GM18499 (cell line): Measurements from ENCODE around the gene AREL1.

ENCODE experiments used
- ATAC-seq: cut with Tn5 transposase; IDR thresholded peaks from one replicate; pipeline ENCODE4 v1.9.1; 2021; ENCODE audit warnings: moderate number of reproducible peaks; ENCODE audit not compliant: insufficient read depth, unreplicated experiment

Gene AREL1

DNA sequence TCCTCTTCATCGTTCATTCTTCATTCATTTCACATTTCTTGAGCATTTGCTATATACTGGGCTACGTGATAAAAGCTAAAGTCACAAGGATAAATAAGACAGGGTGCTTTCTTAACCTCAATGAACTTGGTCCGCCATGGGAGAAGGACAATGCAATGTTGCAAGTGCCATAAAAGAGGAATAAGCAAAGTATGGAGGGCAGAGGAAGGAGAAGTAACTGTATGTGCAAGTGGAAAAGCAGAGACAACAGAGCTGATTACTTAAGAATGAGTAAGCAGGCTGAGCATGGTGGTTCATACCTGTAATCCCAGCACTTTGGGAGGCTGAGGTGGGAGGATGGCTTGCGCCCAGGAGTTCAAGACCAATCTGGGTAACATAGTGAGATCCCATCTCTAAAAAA is 14.4 kb downstream of the AREL1 start:
- no peak for ATAC-seq

DNA sequence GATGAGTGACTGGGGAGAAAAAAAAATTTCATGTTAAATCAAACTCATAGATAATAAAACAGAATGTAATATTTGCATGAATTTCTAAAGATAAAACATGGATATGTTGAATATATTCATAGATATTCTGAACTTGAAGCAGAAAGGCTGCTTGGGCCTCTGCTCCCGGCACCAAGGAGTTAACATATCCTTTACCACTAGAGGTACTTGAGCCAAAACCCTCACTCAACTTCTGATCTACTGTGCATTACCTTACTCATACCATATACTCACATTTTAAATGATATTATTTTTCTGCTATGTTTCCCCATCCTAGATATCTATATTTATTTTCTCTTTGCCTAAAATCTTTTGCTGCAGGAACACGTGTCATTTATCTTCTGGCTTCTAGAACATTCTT is 14.9 kb downstream of the AREL1 start:
- no peak for ATAC-seq

DNA sequence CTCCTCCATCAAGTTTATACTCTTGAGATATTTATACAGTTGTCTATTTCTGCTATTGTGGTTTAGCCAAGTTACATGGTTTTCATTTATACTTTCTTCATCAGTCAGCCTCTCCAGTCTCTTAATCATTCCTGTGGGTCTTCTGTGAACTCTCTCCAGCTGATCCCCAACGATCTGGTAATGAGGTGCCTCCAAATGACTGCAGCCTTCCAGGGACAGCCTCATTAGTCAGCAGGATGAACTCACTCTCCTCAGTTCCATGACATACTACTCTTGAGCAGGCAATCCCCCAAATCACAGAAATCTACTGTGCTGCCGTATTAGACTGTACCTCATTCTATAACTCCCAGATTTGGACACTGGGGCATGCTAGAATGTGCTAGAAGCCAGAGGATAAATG is 15.3 kb downstream of the AREL1 start:
- no peak for ATAC-seq

DNA sequence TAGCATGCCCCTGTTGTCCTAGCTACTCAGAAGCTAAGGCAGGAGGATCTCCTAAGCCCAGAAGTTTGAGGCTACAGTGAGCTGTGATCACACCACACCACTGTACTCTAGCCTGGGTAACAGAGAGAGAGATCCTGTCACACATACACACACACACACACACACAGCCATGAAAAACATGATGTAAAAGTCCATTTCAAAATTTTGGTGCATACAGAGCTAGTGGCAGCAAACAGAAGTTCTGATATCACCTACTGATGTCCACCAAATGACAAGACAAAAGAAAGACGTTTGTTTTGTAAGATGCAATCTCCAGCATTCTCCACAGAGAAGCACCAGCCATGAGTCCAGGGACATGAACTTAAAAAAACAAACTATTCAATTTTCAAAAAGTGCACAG is 15.9 kb downstream of the AREL1 start:
- ATAC-seq: no peak

DNA sequence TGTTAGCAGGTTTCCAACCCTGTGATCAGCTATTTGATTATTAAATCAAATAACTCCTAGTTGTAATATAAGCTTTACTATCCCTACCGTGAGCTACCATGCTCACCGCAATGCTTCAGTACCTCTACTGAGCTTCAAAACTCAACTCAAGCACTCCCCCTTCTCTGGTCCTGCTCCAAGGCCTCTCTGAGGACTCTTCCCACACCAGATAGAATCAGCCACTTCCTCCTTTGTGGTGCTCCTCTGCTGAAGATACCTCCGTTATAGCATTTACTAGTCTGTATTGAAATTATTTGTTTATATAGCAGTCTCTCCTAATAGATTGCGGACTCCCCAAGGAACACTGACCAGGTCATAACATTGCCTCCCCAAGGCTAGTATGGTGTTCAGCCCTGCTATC is 17.5 kb downstream of the AREL1 start:
- no peak for ATAC-seq

DNA sequence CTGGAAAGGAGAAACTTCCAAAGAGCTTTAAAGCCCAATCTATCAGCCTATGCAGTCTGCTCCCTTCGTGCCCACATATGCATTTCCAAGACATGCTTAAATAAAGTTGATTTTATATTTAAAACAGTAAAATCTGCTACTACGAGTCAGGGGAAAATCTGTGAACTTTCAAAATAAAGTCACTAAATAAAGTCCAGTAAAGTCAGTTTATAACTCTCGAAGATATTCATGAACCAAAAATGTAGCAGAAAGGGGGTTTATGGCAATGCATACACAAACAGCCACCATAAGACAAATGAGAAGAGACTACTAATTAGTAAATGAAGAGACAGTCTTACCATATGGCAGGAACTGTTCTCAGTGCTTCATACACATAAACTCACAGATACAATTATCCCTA is 19.7 kb downstream of the AREL1 start:
- no peak for ATAC-seq

DNA sequence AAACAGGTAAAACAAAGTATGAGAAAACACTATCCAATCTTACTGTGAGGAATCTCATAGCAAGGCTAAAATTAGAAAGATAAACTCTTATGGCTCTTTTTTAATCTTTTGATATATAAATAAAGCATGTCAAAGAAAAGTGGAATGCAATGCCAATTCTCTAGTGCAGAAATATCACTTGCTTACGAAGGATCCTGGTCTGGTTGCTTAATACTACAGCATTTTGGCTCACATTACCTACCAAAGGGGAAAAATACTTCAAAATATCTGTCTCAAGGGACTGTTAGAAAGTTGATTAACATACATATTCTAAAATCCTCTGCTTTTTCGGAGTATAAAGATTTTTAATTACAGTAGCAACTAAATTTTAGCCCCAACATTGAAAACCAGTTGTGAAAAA is 21.4 kb downstream of the AREL1 start:
- ATAC-seq: no peak

DNA sequence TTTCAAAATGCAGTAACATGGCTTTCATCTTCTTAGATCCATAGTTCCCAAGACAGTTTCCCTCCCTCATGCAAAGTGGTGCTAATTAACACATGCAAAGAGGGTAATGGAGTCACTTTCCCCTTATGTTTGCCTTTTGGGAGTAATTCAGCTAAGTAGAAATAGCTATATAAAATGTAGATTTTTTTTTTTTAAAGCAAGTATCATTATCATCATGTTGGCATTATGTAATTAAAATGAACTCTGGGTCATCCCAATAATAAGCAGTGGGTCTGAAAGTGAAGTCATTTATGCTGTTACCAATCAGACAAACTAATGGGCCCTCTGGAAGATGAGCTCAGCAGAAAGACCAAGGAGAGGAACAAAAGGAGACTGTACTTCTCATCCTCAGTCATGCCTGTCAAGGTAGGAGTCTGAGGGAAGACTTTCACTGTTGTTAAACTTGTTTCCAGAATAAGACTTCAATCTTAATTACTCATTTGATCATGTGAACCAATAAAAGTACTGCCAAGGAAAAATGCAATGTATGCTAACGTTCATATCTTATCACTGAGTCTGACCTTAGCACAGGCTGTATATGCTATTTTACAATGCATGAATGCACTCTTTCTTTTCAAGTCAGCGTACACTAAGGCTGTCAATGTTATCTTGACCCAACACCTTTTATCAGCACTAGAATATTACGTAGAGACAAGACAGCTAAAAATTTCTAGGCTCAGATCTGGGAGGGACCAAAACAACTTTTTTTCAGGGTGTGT is 26.8 kb downstream of the AREL1 start:
- no peak for ATAC-seq

DNA sequence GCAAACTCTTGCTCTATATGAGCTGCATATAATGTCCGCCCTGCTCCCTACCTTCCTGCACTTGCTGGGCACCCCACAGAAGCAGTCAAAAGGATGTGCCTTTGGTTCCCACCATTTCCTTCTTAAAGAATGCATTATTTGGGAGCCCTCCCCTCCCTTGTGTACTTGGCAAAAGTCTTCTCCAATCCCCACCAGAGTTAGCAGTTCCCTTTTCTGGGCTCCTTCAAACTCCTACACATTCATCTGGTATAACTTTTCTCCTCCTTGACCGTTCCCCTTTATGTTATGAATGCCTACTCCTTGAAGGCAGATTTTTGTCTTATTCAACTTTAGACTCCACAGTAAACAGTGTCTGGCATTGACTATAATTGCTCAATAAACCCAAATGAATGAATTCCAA is 27.8 kb downstream of the AREL1 start:
- ATAC-seq: no peak

DNA sequence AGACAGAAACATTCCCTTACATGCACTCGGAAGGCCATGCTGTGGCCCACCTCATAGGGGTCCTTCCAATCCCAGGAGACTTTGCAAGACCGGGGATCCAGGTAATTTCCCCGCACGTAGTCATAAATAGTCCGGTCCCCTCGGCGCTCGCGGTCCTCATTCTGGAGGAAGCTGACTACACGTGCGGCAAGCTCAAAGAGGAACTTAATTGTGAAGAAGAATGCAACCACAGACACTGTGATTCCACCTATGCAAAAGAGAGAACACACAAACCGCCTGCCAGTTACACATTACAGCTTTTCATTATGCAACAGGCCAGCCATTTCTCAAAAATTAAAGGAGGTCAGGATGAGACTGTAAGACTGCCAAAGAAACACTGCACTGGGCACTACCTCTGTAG is 28.4 kb downstream of the AREL1 start:
- no peak for ATAC-seq

DNA sequence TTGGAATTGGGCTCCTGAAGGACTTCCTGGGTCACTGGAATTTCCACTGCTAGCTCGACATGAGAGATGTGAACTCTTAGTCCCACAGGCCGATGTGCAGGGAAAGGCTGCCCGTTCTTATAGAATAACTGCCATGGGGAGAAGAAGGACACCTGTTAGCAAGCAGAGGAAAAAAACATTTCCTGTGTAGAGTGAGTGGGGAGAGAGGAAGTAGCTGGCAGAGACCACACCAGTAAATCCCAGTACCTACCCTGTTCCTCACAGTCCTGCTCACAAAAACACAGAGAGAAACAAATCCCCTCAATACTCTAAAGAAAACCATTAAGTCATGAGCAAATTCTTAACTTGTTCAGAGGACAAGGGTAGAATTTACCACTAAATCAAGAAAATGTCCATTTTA is 29.5 kb downstream of the AREL1 start:
- no peak for ATAC-seq

DNA sequence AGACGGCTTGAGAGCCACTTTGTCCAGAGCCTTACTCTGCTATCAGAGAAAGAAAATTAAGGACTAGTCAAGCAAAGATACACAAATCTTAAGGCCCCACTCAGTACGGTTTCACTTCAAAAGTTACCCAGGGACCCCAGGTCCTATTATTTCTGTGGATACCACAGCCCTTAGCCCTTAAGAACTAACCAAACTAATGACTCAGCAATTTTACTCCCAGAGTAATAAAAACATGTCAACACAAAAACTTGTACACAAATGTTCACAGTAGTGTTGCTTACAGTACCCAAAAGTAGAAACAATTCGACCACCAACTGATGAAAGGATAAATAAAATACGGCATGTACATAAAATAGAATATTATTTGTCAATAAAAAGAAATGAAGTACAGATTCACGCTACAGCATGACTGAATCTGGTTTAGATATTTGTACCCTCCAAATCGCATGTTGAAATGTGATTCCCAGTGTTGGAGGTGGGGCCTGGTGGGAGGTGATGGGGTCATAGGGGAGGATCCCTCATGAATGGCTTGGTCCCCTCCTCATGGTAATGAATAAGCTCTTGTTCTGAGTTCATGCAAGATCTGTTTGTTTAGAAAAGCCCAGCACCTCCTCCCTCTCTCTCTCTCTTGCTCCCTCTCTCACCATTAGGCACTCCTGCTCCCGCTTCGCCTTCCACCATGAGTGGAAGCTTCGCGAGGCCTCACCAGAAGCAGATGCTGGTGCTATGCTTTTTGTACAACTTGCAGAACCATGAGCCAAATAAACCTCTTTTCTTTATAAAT is 30.5 kb downstream of the AREL1 start:
- ATAC-seq: no peak

DNA sequence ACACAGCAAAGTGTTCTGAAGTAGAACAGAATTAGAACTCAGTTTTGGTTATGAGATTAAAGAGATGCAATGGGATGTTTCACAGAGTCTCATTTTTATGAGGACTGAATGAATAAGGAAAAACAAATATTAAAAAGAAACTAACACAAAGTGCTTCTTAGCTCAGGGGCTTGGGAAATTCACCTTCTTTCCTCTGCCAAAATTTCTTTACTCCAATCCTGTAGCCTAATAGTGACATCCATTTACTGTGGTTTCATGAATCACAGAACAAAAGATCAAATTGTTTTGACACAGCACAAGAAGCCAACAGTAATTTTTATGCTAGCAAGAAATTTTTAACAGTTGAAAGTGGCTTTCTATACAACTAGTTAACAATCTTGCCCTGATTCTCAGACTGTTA is 37.7 kb downstream of the AREL1 start:
- ATAC-seq: no peak

DNA sequence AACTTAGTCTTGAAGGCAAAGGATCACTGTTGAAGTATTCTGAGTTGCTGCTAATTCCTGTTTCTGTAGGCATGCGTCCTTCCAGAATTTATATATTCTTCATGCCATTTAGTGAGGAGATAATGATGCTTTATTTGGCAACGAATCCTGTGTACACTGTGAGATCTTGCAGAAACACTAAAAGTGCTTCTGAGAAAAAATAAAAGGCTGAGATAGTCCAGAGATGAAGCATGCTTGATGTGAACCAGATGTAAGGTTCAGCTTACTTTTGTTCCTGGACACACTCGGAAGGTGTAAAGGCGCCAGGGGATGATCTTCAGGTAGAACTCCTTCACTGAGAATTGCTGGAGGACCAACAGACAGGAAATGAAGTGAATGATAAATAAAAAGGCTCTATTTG is 39.1 kb downstream of the AREL1 start:
- ATAC-seq: no peak

DNA sequence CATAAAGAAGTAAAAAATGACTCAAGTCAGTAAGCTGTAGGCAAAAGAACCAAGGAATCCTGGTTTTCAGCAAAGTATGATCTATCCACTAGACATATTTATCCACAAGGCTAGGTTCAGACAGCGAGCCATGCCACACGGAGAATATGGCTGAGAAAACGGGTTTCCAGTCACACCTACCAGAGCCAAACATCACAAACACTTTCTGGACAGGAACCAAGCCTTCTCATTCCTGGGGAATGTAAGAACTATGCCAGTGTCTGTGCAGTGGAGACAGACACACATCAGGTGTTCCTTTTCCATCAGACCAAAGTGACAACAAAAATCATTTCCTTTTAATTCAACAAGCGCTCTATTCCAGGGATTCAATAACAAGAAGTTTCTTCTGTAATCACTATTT is 41.1 kb downstream of the AREL1 start:
- ATAC-seq: no peak

DNA sequence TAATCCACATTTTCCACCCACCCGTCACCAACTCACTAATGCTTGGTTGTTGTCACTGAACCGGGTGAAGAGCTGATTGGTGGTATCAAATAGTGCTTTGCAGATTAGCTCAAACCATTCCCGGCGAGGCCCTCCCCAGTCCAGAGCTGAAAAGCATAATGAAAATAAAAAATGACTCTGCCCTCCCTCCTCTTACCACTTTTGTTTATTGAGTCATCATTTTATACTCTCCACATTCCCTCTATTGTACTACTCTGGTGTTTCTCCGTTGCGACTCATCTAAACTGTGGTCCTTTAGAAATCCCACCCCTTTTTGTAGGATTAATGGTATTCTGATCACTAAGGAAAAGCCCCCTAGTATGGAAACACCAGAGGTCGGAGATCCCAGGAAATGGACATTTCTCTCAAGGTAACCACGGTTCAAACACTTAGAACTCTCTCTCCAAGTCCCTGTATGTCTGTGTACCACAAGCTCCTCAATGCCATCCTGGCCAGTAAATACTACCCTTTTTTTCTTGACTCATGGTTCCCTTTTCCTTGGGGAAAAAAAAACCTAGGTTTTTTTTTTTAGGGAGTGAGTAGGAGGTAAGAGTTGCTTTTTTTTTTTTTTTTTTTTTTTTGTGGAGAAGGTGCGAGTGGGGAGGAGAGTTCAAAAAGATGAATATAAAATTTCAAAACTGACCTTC is 42.0 kb downstream of the AREL1 start:
- ATAC-seq: no peak

DNA sequence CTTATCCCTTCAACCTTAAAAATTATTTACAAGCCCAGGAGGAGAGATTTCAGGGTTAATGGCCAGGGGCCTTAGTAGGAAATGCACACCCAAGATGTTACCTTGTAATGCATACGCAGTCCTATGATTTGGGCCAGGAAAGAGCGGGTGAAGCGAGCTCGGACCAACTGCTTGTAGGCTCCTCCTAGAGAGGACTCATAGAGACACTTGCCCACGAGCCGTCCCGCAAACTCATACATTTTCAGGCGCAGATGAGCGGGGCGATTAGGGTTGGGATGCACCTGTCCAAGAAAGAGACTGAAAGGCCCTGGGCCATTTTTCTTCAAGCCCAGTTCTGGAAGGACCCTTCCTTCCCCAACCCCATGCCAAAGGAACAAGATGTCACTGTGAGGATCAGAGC is 43.0 kb downstream of the AREL1 start:
- ATAC-seq: no peak

DNA sequence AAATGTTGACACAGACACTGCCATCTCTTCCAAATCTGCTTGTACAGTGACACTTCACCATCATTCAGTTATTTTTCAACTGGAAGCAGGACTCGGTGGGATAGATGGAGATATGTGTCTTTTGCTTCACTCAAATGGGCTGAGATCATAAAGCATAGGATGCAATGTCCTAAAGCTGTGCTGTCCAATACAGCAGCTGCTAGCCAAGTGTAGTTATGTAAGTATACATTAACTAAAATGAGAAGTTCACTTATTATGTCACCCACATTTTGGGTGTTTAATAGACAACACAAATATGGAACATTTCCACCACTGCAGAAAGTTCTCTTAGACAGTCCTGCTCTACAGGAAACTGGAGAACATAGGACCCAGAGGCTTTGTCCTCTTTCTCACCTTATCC is 43.6 kb downstream of the AREL1 start:
- no peak for ATAC-seq

DNA sequence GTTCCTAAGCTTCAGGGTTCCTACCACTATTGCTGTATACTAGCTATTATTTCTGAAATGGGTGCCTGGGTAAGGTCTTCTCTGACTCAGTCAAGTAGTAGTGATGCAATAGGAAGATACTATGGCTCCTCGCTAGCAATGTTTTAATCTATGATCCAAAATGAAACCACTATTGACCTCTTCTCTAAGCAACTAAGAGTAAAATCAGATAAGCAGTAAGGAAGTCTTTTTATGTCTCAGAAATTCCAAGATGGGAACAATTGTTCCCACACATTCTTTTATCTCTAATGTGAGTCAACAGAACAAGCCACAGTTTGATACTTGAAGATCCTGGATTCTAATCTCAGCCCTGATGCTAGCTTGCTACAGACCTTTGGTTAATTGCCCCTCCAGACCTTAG is 45.1 kb downstream of the AREL1 start:
- no peak for ATAC-seq

DNA sequence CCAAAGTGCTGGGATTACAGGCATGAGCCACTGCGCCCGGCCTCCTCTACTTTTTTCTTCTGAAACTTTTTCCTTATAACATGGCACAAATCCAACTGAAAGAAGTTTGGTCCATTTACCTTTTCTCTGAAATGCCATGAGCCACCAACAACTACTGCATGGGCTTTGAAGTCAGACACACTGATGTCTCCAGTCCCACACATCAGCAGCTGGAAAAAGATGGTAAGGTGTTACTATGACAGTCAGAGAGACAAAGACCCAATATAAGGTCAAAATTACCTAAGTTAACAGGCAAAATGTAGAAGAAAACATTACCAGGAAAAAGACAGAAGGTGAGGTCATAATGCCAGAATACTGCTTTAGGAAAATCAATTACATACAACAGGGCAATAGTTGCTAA is 48.2 kb downstream of the AREL1 start:
- ATAC-seq: no peak

DNA sequence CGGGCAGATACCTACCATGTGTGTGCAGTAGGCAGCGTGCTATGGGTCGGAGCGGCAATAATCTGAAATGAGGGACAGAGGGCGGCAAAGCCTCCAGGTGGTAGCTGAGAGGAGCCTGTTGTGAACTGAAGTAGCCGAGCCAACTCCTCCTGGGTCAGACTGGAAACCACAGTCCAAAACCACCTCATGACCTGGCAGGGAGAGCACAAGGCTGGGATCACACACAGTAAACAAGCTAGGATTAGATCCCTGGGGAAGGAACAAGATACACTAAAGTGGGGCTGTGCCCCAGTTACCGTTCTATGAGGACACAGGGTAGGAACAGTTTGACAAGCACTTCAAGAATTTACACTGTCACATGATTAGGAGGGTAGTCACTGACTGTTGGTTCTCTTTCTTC is 49.0 kb downstream of the AREL1 start:
- ATAC-seq: no peak
